DND-41 (cell line): ENCODE data around the gene CCBE1.

Source experiments
- CTCF ChIP-seq: IDR thresholded peaks from 2 replicates; pipeline ENCODE4 v1.5.1; 2012; ENCODE audit warnings: borderline replicate concordance, low read length, moderate library complexity, mild to moderate bottlenecking; ENCODE audit not compliant: poor library complexity, severe bottlenecking; ENCODE audit errors: extremely low read depth
- EZH2 ChIP-seq: IDR thresholded peaks from 3 replicates; pipeline ENCODE4 v1.6.1; 2012; ENCODE audit warnings: borderline replicate concordance, low read depth, mild to moderate bottlenecking, moderate library complexity, low read length, inconsistent platforms; ENCODE audit not compliant: severe bottlenecking

GRCh38 chr18:59448546-59448945, 248.7 kb downstream of the CCBE1 start:
- TF ChIP-seq CTCF (no peak), EZH2 (no peak)
